Natural killer cell (primary cell): ENCODE data around the gene DPYSL3. TPM values are rescaled to one million over a fixed set of nuclear protein-coding genes. Genes with fewer than 3 reads are reported as not detected.

Source experiments
- ATAC-seq, 3 donors: fragments of 150-1000 bp in 2 of 3; fragments of 200-7000 bp in 1 of 3; cut with Tn5 transposase; 1 replicate in 1 of 3; 2 replicates in 2 of 3; pipeline ENCODE4 v1.10.0; 2021; ENCODE audit warnings: mild to moderate bottlenecking in 2 of 3, moderate library complexity in 2 of 3
- DNase-seq, 2 donors: peaks; one replicate each; pipeline versions ENCODE4 v3.0.0 to v3.0.0-alpha.2; 2013 to 2021; ENCODE audit warnings: mixed read lengths in 1 of 2
- H3K27ac ChIP-seq: one replicate; pipeline ENCODE4 v1.5.1; 2013; ENCODE audit warnings: mild to moderate bottlenecking, low read length
- H3K27me3 ChIP-seq: one replicate; pipeline ENCODE4 v1.6.1; 2013; ENCODE audit warnings: low read length; ENCODE audit not compliant: control insufficient read depth, insufficient read depth
- H3K36me3 ChIP-seq: one replicate; pipeline ENCODE4 v1.6.1; 2013; ENCODE audit warnings: low read length; ENCODE audit not compliant: control insufficient read depth, insufficient read depth
- H3K4me1 ChIP-seq: one replicate; pipeline ENCODE4 v1.6.1; 2013; ENCODE audit warnings: low read length; ENCODE audit not compliant: control insufficient read depth, insufficient read depth
- H3K4me3 ChIP-seq: one replicate; pipeline ENCODE4 v1.5.1; 2013; ENCODE audit warnings: low read length
- H3K9me3 ChIP-seq: one replicate; pipeline ENCODE4 v1.6.1; 2013; ENCODE audit warnings: low read length; ENCODE audit not compliant: control insufficient read depth, insufficient read depth
- H3K27ac Mint-ChIP-seq, 2 donors: one replicate each; pipeline ENCODE4 v1.8.0; 2022; ENCODE audit warnings: mild to moderate bottlenecking in 2 of 2, mixed read lengths in 2 of 2, moderate library complexity in 1 of 2
- H3K27me3 Mint-ChIP-seq, 2 donors: one replicate each; pipeline ENCODE4 v1.8.0; 2022; ENCODE audit warnings: low read depth in 2 of 2, mixed read lengths in 2 of 2
- H3K36me3 Mint-ChIP-seq: one replicate; pipeline ENCODE4 v1.8.0; 2022; ENCODE audit warnings: mixed read lengths
- H3K4me1 Mint-ChIP-seq, 2 donors: one replicate each; pipeline ENCODE4 v1.8.0; 2022; ENCODE audit warnings: mixed read lengths in 2 of 2
- H3K4me3 Mint-ChIP-seq: one replicate; pipeline ENCODE4 v1.8.0; 2022; ENCODE audit warnings: mild to moderate bottlenecking, moderate library complexity, mixed read lengths
- H3K9me3 Mint-ChIP-seq, 2 donors: one replicate each; pipeline ENCODE4 v1.8.0; 2022; ENCODE audit warnings: mixed read lengths in 2 of 2
- WGBS: methylation state at CpG from one replicate; pipeline ENCODE4 v1.1.7; 2013; ENCODE audit warnings: missing lambda C conversion rate; ENCODE audit not compliant: insufficient coverage; 5-methylcytosine and 5-hydroxymethylcytosine counted together
- intact Hi-C: fragments of 100-400 bp; cut with micrococcal nuclease; formaldehyde crosslinking; loops from one replicate; pipeline ENCODE4 v1.14.2; 2022
- total RNA-seq, 4 donors: library from RNA; stranded (reverse); fragments of 120-200 nt in 1 of 4; gene quantifications; one replicate each; pipeline versions ENCODE4 v1.2.3 to v1.2.4, GENCODE V29; 2013 to 2022
- TF ChIP-seq, protein P1 (sequence below): fragments of 200-600 bp; IDR thresholded peaks from one replicate; pipeline ENCODE4 v1.8.0; 2022; ENCODE audit warnings: antibody characterized with exemption

Gene DPYSL3
- total RNA-seq, 3 donors from 2014 or later (not counting 1 experiment from before 2014, with no cell fraction given): not detected

DNA sequence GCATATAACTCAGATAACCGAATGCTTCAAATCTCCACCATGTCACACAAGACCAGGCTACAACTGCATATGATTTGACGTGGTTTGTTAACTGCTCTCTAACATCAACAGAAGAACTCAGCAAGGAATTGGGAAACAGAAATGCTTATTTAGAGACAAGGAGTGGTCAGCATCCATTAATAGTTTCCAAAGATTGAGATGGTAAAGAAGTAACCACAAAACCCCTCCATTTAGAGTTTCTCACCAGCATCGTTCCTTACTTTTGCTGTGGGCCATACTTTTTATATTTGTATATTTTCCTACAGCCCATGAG lies 25.2 kb downstream of the DPYSL3 start:
- no peak for ATAC-seq
- TF ChIP-seq, protein P1, sequence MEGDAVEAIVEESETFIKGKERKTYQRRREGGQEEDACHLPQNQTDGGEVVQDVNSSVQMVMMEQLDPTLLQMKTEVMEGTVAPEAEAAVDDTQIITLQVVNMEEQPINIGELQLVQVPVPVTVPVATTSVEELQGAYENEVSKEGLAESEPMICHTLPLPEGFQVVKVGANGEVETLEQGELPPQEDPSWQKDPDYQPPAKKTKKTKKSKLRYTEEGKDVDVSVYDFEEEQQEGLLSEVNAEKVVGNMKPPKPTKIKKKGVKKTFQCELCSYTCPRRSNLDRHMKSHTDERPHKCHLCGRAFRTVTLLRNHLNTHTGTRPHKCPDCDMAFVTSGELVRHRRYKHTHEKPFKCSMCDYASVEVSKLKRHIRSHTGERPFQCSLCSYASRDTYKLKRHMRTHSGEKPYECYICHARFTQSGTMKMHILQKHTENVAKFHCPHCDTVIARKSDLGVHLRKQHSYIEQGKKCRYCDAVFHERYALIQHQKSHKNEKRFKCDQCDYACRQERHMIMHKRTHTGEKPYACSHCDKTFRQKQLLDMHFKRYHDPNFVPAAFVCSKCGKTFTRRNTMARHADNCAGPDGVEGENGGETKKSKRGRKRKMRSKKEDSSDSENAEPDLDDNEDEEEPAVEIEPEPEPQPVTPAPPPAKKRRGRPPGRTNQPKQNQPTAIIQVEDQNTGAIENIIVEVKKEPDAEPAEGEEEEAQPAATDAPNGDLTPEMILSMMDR: no peak
- no peaks in the 10 kb centered on the region for H3K4me1 Mint-ChIP-seq

DNA sequence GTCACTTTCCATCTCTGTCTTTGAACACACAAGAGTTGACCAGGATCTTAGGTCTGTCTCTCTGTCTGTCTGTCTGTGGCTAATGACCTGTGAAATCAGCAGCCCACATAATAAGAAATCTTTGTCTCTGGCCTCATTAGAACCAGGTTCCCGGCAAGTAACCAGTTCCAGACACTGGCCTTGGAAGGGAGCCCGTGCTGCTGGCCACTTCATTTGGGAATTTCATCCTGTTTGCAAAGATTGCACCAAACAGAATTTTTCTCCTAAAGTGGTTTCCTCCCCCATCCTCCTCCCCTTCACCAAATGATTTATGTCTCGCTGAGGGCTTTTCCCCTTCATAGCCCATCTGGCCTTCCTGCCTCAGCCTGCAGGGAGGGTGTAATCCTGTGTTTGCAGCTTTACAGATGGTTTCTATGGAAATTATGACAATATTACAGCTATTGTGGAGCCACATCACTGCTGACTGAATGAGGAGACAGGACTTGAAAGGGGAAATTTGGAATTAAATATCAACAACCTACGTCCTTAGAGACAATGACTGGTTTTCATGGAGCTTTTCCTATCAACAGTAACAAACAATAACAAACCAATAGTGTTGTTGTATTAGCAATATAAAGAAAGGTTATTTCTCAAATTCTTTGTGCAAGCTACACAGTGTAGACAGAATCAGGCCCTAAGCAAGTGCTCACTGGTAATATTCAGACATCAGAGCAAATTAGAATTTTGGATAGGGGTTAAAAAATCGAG lies 25.7 kb downstream of the DPYSL3 start:
- Mint-ChIP-seq H3K27ac (no peak overlapping the region), H3K27me3 (peaks cover 12 to 29% of the 10 kb centered on the region in 2 donors), H3K4me1 (no peaks in the 10 kb centered on the region), H3K36me3 (no peaks in the 10 kb centered on the region), H3K4me3 (no peak overlapping the region), H3K9me3 (peaks cover 0 to 2% of the 10 kb centered on the region in 2 donors)
- H3K9me3 ChIP-seq: no peaks in the 10 kb centered on the region
- no peak overlapping the region for H3K27ac ChIP-seq
- WGBS: 20% methylated on average over 4 of the region's 5 CpGs
- no peaks in the 10 kb centered on the region for H3K4me1 ChIP-seq
- no peaks in the 10 kb centered on the region for H3K27me3 ChIP-seq
- no peak overlapping the region for H3K4me3 ChIP-seq
- intact Hi-C loops: no loop called here
- TF ChIP-seq, protein P1: no peak
- ATAC-seq (no peak), DNase-seq (no peak)
- no peaks in the 10 kb centered on the region for H3K36me3 ChIP-seq

More for the DNA sequence above, 25.2 kb downstream of the DPYSL3 start:
- 56% methylated on average over 2 of the region's 3 CpGs for WGBS
- Histone ChIP-seq H3K27me3 (no peaks in the 10 kb centered on the region), H3K27ac (no peak overlapping the region), H3K9me3 (no peaks in the 10 kb centered on the region), H3K36me3 (no peaks in the 10 kb centered on the region), H3K4me3 (no peak overlapping the region), H3K4me1 (no peaks in the 10 kb centered on the region)
- Mint-ChIP-seq H3K27me3 (peaks cover 12 to 29% of the 10 kb centered on the region in 2 donors), H3K27ac (no peak overlapping the region), H3K36me3 (no peaks in the 10 kb centered on the region), H3K9me3 (peaks cover 0 to 2% of the 10 kb centered on the region in 2 donors), H3K4me3 (no peak overlapping the region)
- DNase-seq: no peak
- intact Hi-C loops: no loop called here

DNA sequence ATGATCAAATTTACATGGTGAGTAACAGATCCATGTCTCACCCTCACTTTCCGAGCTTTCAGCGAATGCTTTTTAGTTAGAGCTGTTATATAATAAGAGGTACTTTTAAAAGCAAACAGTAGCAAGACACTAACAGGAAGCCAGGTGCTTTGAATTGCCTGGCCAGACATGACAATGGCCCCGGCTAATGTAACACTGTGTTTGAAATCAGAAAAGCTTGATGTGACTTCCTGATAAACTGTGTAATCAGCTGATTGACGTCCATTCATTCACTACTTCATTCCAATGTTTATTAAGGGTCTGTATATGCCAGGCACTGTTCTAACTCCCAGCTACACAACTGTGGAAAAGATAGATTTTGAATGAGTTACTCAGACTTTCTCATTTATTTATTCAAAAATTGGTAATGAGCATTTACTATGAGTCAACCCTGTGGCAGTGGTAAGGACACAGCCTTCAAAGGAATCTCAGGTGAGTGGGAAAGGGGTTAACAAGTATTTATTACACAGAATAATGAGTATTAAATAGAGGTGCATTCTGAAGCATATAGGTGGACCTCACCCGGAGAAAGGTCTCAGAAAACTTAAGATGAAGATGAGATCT lies 26.6 kb downstream of the DPYSL3 start:
- no peaks in the 10 kb centered on the region for H3K36me3 Mint-ChIP-seq
- Histone ChIP-seq H3K36me3 (no peaks in the 10 kb centered on the region), H3K4me3 (no peak overlapping the region), H3K4me1 (no peaks in the 10 kb centered on the region), H3K27ac (no peak overlapping the region), H3K9me3 (no peaks in the 10 kb centered on the region), H3K27me3 (no peaks in the 10 kb centered on the region)
- TF ChIP-seq, protein P1: no peak
- WGBS: 68% methylated on average over 5 of the region's 5 CpGs
- intact Hi-C loops: no loop called here
- H3K4me3 Mint-ChIP-seq: no peak overlapping the region
- peaks cover 15 to 37% of the 10 kb centered on the region in 2 donors for H3K27me3 Mint-ChIP-seq
- H3K9me3 Mint-ChIP-seq: peaks cover 0 to 2% of the 10 kb centered on the region in 2 donors
- no peaks in the 10 kb centered on the region for H3K4me1 Mint-ChIP-seq
- no peak overlapping the region for H3K27ac Mint-ChIP-seq
- ATAC-seq: no peak
- DNase-seq: no peak
